AG04450 (cell line): ENCODE results near the gene VARS1. TPM values are rescaled to one million over a fixed set of nuclear protein-coding genes. Genes with fewer than 3 reads are reported as not detected.
"Not testable (repeated sequence)": the region's sequence is repeated elsewhere in the genome, so short reads cannot be mapped to it uniquely, and the experiment has no call there.

ENCODE experiments used
- CTCF ChIA-PET: fragments of 300-600, 350-600 bp; formaldehyde crosslinking; extraction: SDS; loops from one replicate; lab custom pipeline; 2022; ENCODE audit warnings: antibody characterized with exemption, inconsistent platforms; lab: Charles Lee
- POLR2A ChIA-PET: fragments of 350-600 bp; formaldehyde crosslinking; extraction: SDS; loops from one replicate; lab custom pipeline; 2021; ENCODE audit warnings: antibody characterized with exemption, inconsistent platforms; lab: Yijun Ruan, JAX
- DNase-seq: peaks from one replicate; pipeline ENCODE4 v3.0.0-alpha.2; 2011; ENCODE audit warnings: low read depth, low spot score
- H3K27ac ChIP-seq: one replicate; pipeline ENCODE4 v1.5.1; 2012; ENCODE audit warnings: low read depth, low read length, control low read depth
- H3K27me3 ChIP-seq: one replicate; pipeline ENCODE4 v1.6.0; 2012; ENCODE audit warnings: low read length; ENCODE audit not compliant: control insufficient read depth, insufficient read depth
- H3K4me3 ChIP-seq: 2 replicates; pipeline ENCODE4 v1.5.1; 2011; ENCODE audit warnings: mild to moderate bottlenecking, low read depth, low read length, control low read depth
- H3K9me3 ChIP-seq: 2 replicates; pipeline ENCODE4 v1.5.1; 2012; ENCODE audit warnings: low read length; ENCODE audit not compliant: control insufficient read depth, insufficient read depth
- CTCF ChIP-seq: IDR thresholded peaks from 2 replicates; pipeline ENCODE4 v1.5.1; 2011; ENCODE audit warnings: low read depth, low read length, control low read depth, inconsistent platforms
- polyA plus RNA-seq: library from polyadenylated mRNA; depleted of rRNA; stranded (reverse); fragments of >200 nt; gene quantifications from 2 replicates; pipeline ENCODE4 v1.2.3, GENCODE V29; 2011

The VARS1 gene
- polyA plus RNA-seq, 1 experiment: 16.0 TPM

DNA sequence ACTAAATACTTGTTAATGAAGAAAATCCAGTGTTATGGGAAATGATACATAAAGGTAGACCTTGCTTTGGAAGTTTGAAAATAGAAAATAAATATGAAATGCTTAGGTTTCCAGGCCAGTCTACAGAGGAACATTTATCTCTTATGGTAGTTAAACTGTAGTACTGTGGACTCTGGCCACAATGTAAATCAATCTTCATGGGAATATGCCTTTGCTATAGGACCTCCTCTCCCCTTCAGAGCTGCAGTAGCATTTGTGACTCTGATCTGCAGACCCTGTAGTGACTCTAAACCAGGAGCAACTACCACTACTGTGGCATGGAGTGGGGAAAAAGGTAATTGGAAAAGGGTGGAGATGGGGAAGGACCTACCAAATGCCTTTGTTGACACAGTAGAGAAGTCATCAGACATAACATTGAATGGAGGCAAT is 24.3 kb upstream of the VARS1 start:
- TF ChIP-seq CTCF: no peak
- DNase-seq: no peak
- Histone ChIP-seq H3K4me3 (no peak overlapping the region), H3K9me3 (no peaks in the 10 kb centered on the region; the same call in 1 of the 2 replicates), H3K27me3 (no peaks in the 10 kb centered on the region), H3K27ac (no peak overlapping the region)
- POLR2A ChIA-PET: no interaction called here
- CTCF ChIA-PET: interaction anchor here (0.6 kb wide), 1 partner anchor 10 kb away, joined by 7 read pairs; no protein-coding TSS in a partner anchor

DNA sequence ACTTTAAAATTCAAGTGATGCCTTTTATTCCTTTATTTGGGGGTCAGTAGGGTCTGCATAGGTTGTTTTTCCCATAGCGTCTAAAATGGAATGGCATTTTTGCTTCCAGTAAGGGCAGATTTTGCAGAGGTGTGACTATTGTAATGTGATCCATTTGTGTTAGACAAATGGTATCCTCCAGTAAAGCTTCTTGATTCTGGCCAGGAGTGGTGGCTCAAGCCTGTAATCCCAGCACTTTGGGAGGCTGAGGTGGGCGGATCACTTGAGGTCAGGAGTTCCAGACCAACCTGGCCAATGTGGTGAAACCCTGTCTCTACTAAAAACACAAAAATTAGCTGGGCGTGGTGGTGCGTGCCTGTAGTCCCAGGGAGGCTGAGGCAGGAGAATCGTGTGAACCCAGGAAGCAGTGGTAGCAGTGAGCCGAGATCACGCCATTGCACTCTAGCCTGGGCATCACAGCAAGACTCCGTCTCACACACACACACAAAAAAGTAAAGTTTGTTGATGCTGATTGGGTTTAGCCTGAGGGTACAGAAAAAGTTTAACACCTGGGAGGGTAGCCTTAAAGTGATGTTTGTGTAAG is 22.5 kb upstream of the VARS1 start:
- POLR2A ChIA-PET: interaction anchor here (0.8 to 1.1 kb wide), 2 partner anchors 9 to 11 kb away, joined by 3 read pairs; partner anchors contain the start of genes HSPA1B and LSM2
- H3K27me3 ChIP-seq, DNase-seq, CTCF ChIA-PET, H3K27ac ChIP-seq, H3K9me3 ChIP-seq: not testable (repeated sequence)
- H3K4me3 ChIP-seq: peak overlapping the region; percentile 57

GRCh38 chr6:31817133-31817928 is 21.8 kb upstream of the VARS1 start:
- H3K9me3 ChIP-seq, DNase-seq, H3K27ac ChIP-seq, CTCF ChIA-PET, H3K27me3 ChIP-seq: not testable (repeated sequence)
- POLR2A ChIA-PET: interaction anchor here (1.1 kb wide), 1 partner anchor 10 kb away, joined by 3 read pairs; the partner anchor contains the start of gene LSM2
- peak overlapping the region; percentile 57 for H3K4me3 ChIP-seq

- peak; percentile 85 for DNase-seq
- Histone ChIP-seq H3K9me3 (no peaks in the 10 kb centered on the region; the same call in 1 of the 2 replicates), H3K27me3 (no peaks in the 10 kb centered on the region), H3K4me3 (peak within 1 kb of the TSS; percentile 83), H3K27ac (peak within 1 kb of the TSS; percentile 92)
- POLR2A ChIA-PET: interaction anchor here (0.7 to 2.2 kb wide), 17 partner anchors 9 to 155 kb away, joined by 3 to 53 read pairs (median 3); partner anchors contain the start of genes C6orf47, CLIC1, DDAH2 and HSPA1B
- TF ChIP-seq CTCF: no peak
- CTCF ChIA-PET: interaction anchor here (0.6 to 1.8 kb wide), 4 partner anchors 9 to 77 kb away, joined by 3 to 8 read pairs (median 5); partner anchors contain the start of gene LSM2
Measured at GRCh38 chr6:31815025-31815838, 19.7 kb upstream of the VARS1 start, which contains the start of the genes HSPA1A and HSPA1L. HSPA1A (plus strand) TSS chr6:31815543; CDS start chr6:31815757, 214 bp downstream. HSPA1L (minus strand) TSS chr6:31815283; CDS start chr6:31811972, 3,311 bp downstream.

- no peaks in the 10 kb centered on the region; the same call in 1 of the 2 replicates for H3K9me3 ChIP-seq
- no peak for TF ChIP-seq CTCF
- POLR2A ChIA-PET: interaction anchor here (0.7 to 2.2 kb wide), 18 partner anchors 8 to 278 kb away, joined by 3 to 53 read pairs (median 4); partner anchors contain the start of genes C6orf47, CLIC1, DDAH2 and HSPA1B
- H3K27me3 ChIP-seq: no peaks in the 10 kb centered on the region
- peak; percentile 93 for DNase-seq
- H3K27ac ChIP-seq: peak overlapping the region; percentile 92
- CTCF ChIA-PET: interaction anchor here (0.5 to 1.8 kb wide), 4 partner anchors 15 to 77 kb away, joined by 3 to 8 read pairs (median 4); no protein-coding TSS in a partner anchor
- peak overlapping the region; percentile 65 for H3K4me3 ChIP-seq
Measured at GRCh38 chr6:31814677-31815024, 19.1 kb upstream of the VARS1 start.
